SK-N-SH (cell line): ENCODE results near the gene IRGQ. TPM values are rescaled to one million over a fixed set of nuclear protein-coding genes. Genes with fewer than 3 reads are reported as not detected.

ENCODE experiments used
- CTCF ChIA-PET: fragments of 300-600, 350-600 bp; formaldehyde crosslinking; extraction: SDS; loops from one replicate; lab custom pipeline; 2021; lab: Yijun Ruan, JAX
- POLR2A ChIA-PET: fragments of 350-600 bp; sonication (Branson Sonifier 250); formaldehyde crosslinking; extraction: SDS; loops from one replicate; lab custom pipeline; 2020; ENCODE audit warnings: antibody characterized with exemption, inconsistent platforms; lab: Yijun Ruan, JAX
- DNase-seq: peaks from one replicate; pipeline ENCODE4 v3.0.0; 2012
- H2AFZ ChIP-seq: fragments of 200-600 bp; sonication (generic); 2 replicates; pipeline ENCODE4 v1.8.1; 2016; ENCODE audit warnings: antibody characterized with exemption, mild to moderate bottlenecking, low read depth
- H3F3A ChIP-seq: fragments of 200-600 bp; sonication (generic); replicated peaks from 2 replicates; pipeline ENCODE3; 2016; ENCODE audit warnings: antibody characterized with exemption, mild to moderate bottlenecking; ENCODE audit not compliant: insufficient read depth
- H3K27ac ChIP-seq, 2 experiments: fragments of 200-500 bp in 1 of 2; fragments of 200-600 bp in 1 of 2; sonication (Bioruptor generic) in 1 of 2; sonication (generic), shearing (Covaris generic) in 1 of 2; 2 replicates each; pipeline versions ENCODE4 v1.5.1 to v1.6.1; 2014 to 2016; ENCODE audit warnings: low read depth in 2 of 2, inconsistent platforms in 1 of 2, low read length in 1 of 2, mild to moderate bottlenecking in 1 of 2, mixed read lengths in 1 of 2
- H3K27me3 ChIP-seq: fragments of 200-600 bp; sonication (generic), shearing (Covaris generic); 2 replicates; pipeline ENCODE4 v1.6.1; 2016; ENCODE audit warnings: mixed run types; ENCODE audit not compliant: insufficient read depth
- H3K36me3 ChIP-seq, 2 experiments: fragments of 200-500 bp in 1 of 2; fragments of 200-600 bp in 1 of 2; sonication (Bioruptor generic) in 1 of 2; sonication (generic) in 1 of 2; replicated peaks in 1 of 2; 2 replicates each; pipeline versions ENCODE3 to v1.5.1; 2014 to 2016; ENCODE audit warnings: low read length in 1 of 2, mild to moderate bottlenecking in 1 of 2; ENCODE audit not compliant: insufficient read depth in 2 of 2, control insufficient read depth in 1 of 2
- H3K4me1 ChIP-seq, 2 experiments: fragments of 200-500 bp in 1 of 2; fragments of 200-600 bp in 1 of 2; sonication (Bioruptor generic) in 1 of 2; sonication (generic), shearing (Covaris generic) in 1 of 2; 2 replicates each; pipeline versions ENCODE4 v1.5.1 to v1.6.1; 2014 to 2016; ENCODE audit warnings: low read depth in 1 of 2, low read length in 1 of 2, mixed run types in 1 of 2; ENCODE audit not compliant: insufficient read depth in 2 of 2, control insufficient read depth in 1 of 2
- H3K4me2 ChIP-seq: fragments of 200-600 bp; sonication (generic), shearing (Covaris generic); 2 replicates; pipeline ENCODE4 v1.6.1; 2017; ENCODE audit warnings: mixed run types
- H3K4me3 ChIP-seq, 2 experiments: fragments of 200-500 bp in 1 of 2; fragments of 200-600 bp in 1 of 2; sonication (Bioruptor generic) in 1 of 2; sonication (generic), shearing (Covaris generic) in 1 of 2; 2 replicates each; pipeline versions ENCODE4 v1.5.1 to v1.8.1; 2014 to 2016; ENCODE audit warnings: low read depth in 2 of 2, inconsistent platforms in 1 of 2, low read length in 1 of 2, mild to moderate bottlenecking in 1 of 2, mixed read lengths in 1 of 2, moderate library complexity in 1 of 2
- H3K79me2 ChIP-seq: fragments of 200-600 bp; sonication (generic); 2 replicates; pipeline ENCODE4 v1.8.1; 2017; ENCODE audit warnings: mild to moderate bottlenecking; ENCODE audit not compliant: insufficient read depth
- H3K9ac ChIP-seq: fragments of 200-600 bp; sonication (generic); 2 replicates; pipeline ENCODE4 v1.6.1; 2017; ENCODE audit warnings: mixed run types
- H3K9me2 ChIP-seq: fragments of 200-600 bp; sonication (generic); 2 replicates; pipeline ENCODE4 v1.6.1; 2017; ENCODE audit warnings: mixed run types
- H3K9me3 ChIP-seq: fragments of 200-600 bp; sonication (generic); 2 replicates; pipeline ENCODE4 v1.6.1; 2017; ENCODE audit warnings: mixed run types, mild to moderate bottlenecking, moderate library complexity
- H4K20me1 ChIP-seq: fragments of 200-600 bp; sonication (generic); 2 replicates; pipeline ENCODE4 v1.6.1; 2017; ENCODE audit warnings: mild to moderate bottlenecking, mixed run types; ENCODE audit not compliant: insufficient read depth
- CTCF ChIP-seq: fragments of 200-600 bp; sonication (generic); IDR thresholded peaks from 2 replicates; pipeline ENCODE4 v1.6.1; 2017; ENCODE audit warnings: antibody characterized with exemption, mild to moderate bottlenecking, moderate library complexity
- FOXJ3 ChIP-seq: sonication (generic); formaldehyde crosslinking; IDR thresholded peaks from 2 replicates; pipeline ENCODE4 v1.5.1; 2020; ENCODE audit warnings: mild to moderate bottlenecking, missing genetic modification reagents
- JUND ChIP-seq: IDR thresholded peaks from 2 replicates; pipeline ENCODE4 v1.4.0; 2012
- MEF2A ChIP-seq: IDR thresholded peaks from 2 replicates; pipeline ENCODE4 v1.4.0; 2012; ENCODE audit warnings: low read depth, borderline replicate concordance
- MXI1 ChIP-seq: IDR thresholded peaks from 2 replicates; pipeline ENCODE4 v1.6.1; 2012; ENCODE audit warnings: mild to moderate bottlenecking, low read depth, low read length, improper control_type of control experiment
- NRF1 ChIP-seq: IDR thresholded peaks from 2 replicates; pipeline ENCODE4 v1.6.1; 2012; ENCODE audit warnings: low read depth, mild to moderate bottlenecking, low read length
- REST ChIP-seq: IDR thresholded peaks from 2 replicates; pipeline ENCODE4 v1.6.1; 2012; ENCODE audit warnings: mild to moderate bottlenecking, low read depth, low read length, moderate library complexity
- TAF1 ChIP-seq: IDR thresholded peaks from 2 replicates; pipeline ENCODE4 v1.6.1; 2012; ENCODE audit warnings: low read depth, mild to moderate bottlenecking, low read length, moderate library complexity, borderline replicate concordance
- YY1 ChIP-seq: IDR thresholded peaks from 2 replicates; pipeline ENCODE4 v1.4.0; 2012; ENCODE audit warnings: low read depth, mild to moderate bottlenecking
- WGBS: methylation state at CpG from one replicate; pipeline ENCODE4 v1.1.6; 2017; ENCODE audit warnings: low lambda C conversion rate; 5-methylcytosine and 5-hydroxymethylcytosine counted together
- polyA plus RNA-seq, 3 experiments: library from polyadenylated mRNA; depleted of rRNA; stranded (reverse); fragments of >200 nt; gene quantifications; 2 replicates each; pipeline ENCODE4 v1.2.3, GENCODE V29; 2012

Gene IRGQ
- polyA plus RNA-seq, 1 of the 3 experiments (the other 2 are of a cell fraction) = 8.4 TPM

GRCh38 chr19:43598445-43599240, 2.7 kb upstream of the IRGQ start:
- Histone ChIP-seq H2AFZ (no peak overlapping the region), H3K27me3 (no peaks in the 10 kb centered on the region), H3K9me3 (no peaks in the 10 kb centered on the region), H3K27ac (no peak overlapping the region), H3K36me3 (peaks cover 12 to 29% of the 10 kb centered on the region in 2 experiments), H3K4me2 (no peak overlapping the region; the same call in 1 of the 2 replicates), H3K9me2 (no peaks in the 10 kb centered on the region), H3F3A (peaks cover 30% of the 10 kb centered on the region), H4K20me1 (peaks cover 9% of the 10 kb centered on the region; the same call in 1 of the 2 replicates), H3K9ac (no peak overlapping the region), H3K4me3 (no peak overlapping the region), H3K79me2 (peaks cover 66% of the 10 kb centered on the region), H3K4me1 (peaks cover 8 to 21% of the 10 kb centered on the region in 2 experiments; a peak in 2 of 4 replicates)
- TF ChIP-seq MEF2A (no peak), YY1 (no peak), FOXJ3 (no peak)
- WGBS = 93% methylated on average over 19 of the region's 19 CpGs
- no peak for DNase-seq
- ChIA-PET CTCF (interaction anchor here (0.7 to 6.6 kb wide), 3 partner anchors 43 to 176 kb away, joined by 3 to 104 read pairs (median 5); no protein-coding TSS in a partner anchor), POLR2A (no interaction called here)

GRCh38 chr19:43597876-43598275, 1.9 kb upstream of the IRGQ start:
- no peaks in the 10 kb centered on the region for H3K9me2 ChIP-seq
- H4K20me1 ChIP-seq = peaks cover 9% of the 10 kb centered on the region; the same call in 1 of the 2 replicates
- WGBS = 67% methylated on average over 5 of the region's 5 CpGs
- H3F3A ChIP-seq = peaks cover 28% of the 10 kb centered on the region
- H3K9me3 ChIP-seq = no peaks in the 10 kb centered on the region
- POLR2A ChIA-PET = interaction anchor here (0.6 kb wide), 1 partner anchor 75 kb away, joined by 5 read pairs; no protein-coding TSS in a partner anchor
- H3K4me3 ChIP-seq = peak overlapping the region in 1 of 2 experiments; percentile 80; a peak in 3 of 4 replicates
- H3K27me3 ChIP-seq = no peaks in the 10 kb centered on the region
- H3K79me2 ChIP-seq = peaks cover 68% of the 10 kb centered on the region
- H3K9ac ChIP-seq = peak overlapping the region; percentile 94
- peak overlapping the region; percentile 99 for H3K4me2 ChIP-seq
- no peak for DNase-seq
- peaks cover 8 to 22% of the 10 kb centered on the region in 2 experiments; a peak in 2 of 4 replicates for H3K4me1 ChIP-seq
- no peak for TF ChIP-seq REST
- TF ChIP-seq CTCF = no peak
- TF ChIP-seq MXI1 = no peak
- no peak for TF ChIP-seq TAF1
- TF ChIP-seq NRF1 = no peak
- TF ChIP-seq JUND = no peak
- TF ChIP-seq, all 33 proteins: peak for 0
- CTCF ChIA-PET = interaction anchor here (0.9 to 6.6 kb wide), 3 partner anchors 8 to 62 kb away, joined by 3 to 104 read pairs (median 3); no protein-coding TSS in a partner anchor
- H2AFZ ChIP-seq = no peak overlapping the region
- no peak overlapping the region for H3K27ac ChIP-seq
- H3K36me3 ChIP-seq = peaks cover 18 to 29% of the 10 kb centered on the region in 2 experiments
